HG03469 (cell line): Measurements from ENCODE around the gene ONECUT3.

Experiments used
- ATAC-seq: cut with Tn5 transposase; IDR thresholded peaks from one replicate; pipeline ENCODE4 v1.9.1; 2021; ENCODE audit warnings: mild to moderate bottlenecking, moderate library complexity, moderate number of reproducible peaks; ENCODE audit not compliant: unreplicated experiment

Gene ONECUT3

DNA sequence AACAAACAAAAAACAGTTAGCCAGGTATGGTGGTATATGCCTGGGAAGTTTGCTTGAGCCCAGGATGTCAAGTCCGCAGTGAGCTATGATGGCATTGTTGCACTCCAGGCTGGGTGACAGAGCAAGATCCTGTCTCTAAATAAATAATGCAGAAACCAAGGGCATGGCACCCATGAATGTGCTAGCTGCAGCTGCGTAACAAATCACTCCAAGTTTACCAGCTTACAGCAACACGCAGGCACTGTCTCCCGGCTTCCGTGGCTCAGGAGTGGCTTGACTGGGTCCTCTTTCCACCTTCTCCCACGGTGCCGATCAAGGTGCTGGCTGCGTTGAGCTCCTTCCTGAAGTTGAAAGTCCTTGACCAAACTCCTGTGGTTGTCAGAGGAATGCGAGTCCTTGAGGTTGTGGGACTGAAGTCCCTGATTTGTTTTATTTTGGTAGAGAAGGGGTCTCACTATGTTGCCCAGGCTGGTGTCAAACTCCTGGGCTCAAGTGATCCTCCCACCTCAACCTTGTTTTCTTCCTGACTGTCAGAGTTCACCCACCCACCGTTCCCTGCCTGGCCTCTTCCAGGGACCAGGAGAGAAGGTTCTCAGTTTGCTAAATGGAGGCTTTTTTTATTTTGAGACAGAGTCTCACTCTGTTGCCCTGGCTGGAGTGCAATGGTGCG, 13.2 kb upstream of the ONECUT3 start:
- no peak for ATAC-seq

DNA sequence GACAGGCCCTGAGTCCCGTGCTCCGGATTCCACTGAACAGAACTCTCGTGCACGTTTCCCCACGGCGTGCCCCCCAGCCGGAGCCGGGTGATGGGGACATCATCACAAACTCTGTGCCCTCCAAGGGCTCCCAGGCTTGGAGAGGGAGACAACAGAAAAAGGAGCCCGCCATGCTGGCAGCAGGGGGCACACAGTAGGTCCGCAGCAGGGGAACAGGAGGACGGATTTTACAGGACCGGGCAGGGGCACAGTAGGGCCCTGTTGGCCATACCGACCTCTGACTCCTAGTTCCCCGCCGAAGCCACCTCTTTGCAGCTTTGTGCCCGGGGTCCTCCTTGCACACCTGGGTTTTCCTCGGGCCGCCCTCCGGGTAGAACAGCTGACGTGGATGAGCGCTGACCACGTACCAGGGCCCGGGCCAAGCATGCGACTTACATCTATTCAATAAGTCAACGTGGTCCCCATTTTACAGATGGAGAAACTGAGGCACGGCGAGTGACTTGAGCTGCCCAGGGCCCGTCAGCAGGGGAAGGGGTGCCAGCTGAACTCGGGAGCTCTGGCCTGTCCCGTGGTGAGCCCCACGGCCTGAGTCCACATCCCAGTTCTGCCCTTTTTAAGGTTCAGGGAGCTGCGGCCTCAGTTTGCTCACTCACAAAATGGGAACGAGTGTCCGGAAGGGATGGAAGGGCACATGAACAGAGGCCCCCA, 10.2 kb upstream of the ONECUT3 start:
- no peak for ATAC-seq

DNA sequence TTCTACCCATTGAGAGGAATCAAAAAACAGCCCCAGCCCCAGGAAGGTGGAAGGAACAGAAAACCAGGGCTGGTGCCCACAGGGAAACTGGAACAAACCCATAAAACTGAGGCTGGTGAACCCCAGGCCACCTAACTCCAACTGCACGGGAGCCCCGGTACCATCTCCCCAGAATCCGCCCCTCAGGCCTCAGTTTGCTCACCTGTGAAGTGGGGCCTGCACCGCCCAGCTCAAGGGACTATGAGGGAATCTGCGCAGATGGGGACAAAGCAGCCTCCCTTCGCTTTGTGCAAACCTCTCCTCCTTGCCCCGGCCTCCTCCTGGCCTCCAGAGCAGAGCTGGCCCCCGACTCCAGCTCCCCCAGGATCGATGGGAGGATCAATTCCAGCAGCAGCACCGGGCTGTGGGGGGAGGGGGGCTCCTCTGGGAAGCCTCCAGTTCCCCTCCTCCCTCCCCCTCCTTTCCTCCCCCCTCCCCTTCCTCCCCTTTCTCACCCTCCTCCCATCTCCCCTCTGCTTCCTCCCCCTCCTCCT, 9.1 kb upstream of the ONECUT3 start:
- no peak for ATAC-seq

DNA sequence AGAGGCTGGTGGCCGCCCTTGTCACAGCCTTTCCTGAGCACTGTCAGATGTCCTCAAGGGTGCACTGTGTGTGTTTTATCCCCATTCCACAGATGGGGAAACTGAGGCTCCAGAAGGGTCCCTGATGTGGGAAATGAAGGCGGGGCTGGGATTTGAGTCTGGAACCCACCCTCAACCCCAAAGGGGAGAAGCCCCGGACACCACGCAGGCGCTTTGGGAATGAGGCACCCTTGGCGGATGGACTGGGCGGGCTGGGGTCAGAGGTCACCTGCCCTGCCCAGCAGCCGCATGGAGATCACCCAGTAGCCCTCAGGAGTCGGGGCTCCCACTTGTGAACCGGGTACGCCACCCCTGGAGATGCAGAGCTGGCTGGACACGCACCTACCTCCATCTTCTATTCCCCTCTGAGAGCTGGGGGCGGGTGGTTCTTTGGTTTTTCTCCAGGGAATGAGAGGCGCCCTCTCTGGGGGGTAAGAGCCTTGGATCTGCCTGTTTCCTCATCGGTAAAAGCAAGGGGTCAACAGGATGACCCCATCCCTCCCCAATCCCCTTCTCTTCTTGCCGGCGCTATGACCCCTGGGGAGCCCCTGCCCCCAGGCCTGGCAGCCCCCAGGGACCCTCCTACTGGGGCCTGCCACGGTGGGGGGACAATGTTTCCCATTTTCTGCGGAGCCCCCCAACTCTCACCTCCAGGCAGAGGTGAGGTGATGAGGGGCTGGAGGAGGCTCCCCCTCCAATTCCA, 8.3 kb upstream of the ONECUT3 start:
- ATAC-seq, result no peak

DNA sequence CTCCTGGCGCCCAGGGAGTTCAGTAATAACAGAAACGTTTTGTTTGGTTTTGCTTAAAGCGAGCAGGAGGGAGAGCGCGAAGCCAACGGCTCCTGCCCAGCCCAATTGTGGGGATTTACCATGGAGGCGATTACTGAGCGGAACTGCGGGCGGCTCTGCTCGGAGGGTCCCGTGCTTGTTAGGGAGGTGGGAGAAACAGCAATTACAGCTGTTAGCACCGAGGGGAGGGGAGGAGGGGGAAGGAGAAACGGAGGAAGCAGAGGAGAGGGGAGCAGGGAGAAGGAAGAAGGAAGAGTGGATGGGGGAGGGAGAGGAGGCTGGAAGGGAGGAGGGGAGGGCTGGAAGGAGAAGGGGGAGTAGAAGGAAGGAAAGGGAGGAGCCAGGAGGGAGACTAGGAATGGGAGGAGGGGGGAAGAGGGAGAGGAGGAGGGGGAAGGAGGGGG, 7.7 kb upstream of the ONECUT3 start:
- ATAC-seq, result no peak

DNA sequence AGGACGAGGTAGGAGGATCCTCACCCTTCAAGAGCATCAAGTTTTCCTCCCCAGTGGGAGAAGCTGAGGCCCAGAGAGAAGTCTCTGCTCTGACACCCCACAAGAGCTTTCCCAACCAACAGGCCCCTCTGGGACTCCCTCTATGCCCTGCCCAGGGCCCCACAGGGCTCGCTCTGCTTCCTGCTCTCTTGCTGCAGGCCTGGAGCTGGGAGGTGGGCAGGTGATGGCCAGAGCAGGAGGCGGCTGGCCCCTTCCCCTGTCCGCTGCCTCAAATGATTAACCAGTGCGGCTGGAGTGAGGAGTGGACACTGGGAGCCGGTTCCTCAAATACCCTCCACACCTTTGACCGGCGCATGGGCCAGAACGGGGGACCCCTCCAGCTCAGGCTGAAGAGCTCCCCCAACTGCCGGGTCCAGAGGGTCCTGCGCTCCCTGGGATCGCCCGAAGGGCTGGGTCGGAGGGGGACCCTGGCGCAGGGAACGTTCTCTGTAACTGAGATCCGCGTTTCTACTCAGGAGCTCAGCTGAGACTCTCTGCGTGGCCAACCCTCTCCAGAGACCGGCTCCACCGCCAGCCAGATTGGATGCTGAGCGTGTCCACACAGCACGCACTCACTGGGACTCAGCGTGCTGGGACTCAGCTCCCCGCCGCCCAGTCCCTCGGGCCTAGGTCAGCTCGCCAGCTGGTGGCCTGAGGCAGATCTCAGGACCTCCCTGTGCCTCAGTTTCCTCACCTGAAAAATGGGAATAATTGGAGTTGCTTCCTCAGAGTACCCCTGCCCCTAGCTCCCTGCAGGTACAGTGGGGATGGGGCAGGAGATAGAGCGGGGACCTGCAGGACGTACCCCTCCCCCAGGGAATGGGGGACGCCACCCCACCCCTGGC, 6.7 kb upstream of the ONECUT3 start:
- no peak for ATAC-seq

DNA sequence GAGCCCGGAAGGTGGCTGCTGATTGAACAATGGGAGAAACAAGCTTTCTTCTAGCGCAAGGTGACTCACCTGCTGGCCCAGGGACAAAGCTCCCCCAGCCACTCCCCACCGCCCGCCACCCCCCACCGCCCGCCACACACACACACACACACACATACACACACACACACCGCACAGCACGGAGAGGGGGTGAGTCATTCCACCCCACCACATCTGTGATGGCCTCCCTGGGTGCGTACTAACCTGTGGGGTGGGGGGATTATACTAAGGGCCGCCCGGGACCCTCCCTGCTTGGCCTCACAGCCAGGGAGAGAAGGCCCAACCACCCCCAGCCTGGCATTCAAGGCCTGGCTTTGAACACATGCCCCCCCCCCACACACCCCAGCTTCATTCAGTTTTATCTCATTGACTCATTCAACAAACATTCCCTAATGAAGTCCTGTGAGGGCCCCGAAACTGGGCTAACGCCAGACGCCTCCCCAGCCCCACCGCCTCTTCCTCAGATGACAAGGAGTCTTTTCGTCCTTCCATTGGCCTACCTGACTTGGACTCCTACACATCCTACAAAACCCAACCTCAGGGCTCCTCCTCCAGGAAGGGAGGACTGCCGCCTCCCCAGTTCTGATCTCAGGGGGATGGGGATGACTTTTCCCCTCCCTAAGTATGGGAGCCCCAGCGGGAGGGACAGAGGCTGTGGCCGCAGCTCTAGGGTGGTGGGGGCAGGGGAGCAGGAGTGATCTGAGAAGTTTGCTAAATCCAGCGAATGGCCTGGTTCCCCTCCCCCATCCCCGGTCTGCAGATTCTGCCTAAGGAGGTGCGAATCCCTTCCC, 5.8 kb upstream of the ONECUT3 start:
- ATAC-seq, result no peak

DNA sequence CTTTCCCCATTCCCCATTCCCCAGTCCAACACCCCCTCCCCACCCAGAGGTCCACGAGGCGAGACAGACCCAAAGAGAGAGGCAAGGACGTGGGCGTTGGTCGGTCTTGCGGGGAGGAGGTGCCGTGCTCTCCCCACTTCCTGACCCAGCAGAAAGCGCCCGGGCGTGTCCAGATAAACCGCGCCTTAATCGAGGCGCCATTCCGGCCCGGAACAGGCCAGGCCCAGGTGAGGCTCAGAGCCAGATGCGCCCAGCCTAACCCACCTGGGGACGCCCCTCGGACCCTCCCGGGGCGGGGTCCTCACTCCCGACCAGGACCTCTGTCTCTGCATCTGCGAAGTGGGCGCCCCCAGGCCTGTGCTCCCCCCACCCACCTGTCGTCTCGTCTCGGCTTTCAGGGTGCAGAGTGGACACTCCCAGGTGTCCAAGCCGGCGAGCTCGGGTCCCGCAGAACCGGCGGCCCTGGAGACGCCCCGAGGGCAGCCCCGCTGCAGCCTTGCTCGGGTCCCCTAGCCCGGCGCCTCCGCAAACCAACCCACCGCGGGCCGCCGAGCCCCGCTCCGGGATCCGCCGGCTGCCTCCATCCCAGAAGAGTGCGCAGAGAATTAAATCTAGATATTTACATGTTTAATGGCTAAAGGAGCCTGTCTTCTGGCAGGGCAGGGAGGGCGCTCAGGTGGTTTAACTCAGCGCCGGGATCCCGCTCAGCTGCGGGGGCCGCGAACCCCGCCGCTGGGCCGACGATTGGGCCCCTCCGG, 5.0 kb upstream of the ONECUT3 start:
- ATAC-seq, result no peak

DNA sequence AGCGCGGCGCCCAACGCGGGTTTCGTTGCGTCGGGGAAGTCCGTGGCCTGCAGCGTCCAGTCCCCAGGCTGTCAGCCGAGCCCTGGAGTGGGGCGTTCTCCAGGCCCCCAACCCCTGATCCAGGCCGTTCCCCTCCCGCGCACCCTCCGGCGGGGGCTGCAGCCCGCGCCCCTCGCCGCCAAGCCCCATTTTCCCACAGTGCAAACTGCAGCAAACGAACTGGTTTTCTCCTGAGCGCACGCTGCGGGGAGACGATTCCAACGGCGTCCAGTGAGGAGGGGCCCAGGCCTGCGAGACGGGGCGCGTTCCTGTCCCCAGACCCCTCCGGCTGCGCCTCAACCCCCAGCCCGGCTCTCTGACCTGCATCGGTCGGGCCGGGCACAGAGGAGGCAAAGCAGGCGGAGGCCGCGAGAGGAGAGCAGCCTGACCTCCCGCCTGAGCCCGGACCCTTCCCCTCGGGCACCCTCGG, 4.4 kb upstream of the ONECUT3 start:
- ATAC-seq, result no peak

DNA sequence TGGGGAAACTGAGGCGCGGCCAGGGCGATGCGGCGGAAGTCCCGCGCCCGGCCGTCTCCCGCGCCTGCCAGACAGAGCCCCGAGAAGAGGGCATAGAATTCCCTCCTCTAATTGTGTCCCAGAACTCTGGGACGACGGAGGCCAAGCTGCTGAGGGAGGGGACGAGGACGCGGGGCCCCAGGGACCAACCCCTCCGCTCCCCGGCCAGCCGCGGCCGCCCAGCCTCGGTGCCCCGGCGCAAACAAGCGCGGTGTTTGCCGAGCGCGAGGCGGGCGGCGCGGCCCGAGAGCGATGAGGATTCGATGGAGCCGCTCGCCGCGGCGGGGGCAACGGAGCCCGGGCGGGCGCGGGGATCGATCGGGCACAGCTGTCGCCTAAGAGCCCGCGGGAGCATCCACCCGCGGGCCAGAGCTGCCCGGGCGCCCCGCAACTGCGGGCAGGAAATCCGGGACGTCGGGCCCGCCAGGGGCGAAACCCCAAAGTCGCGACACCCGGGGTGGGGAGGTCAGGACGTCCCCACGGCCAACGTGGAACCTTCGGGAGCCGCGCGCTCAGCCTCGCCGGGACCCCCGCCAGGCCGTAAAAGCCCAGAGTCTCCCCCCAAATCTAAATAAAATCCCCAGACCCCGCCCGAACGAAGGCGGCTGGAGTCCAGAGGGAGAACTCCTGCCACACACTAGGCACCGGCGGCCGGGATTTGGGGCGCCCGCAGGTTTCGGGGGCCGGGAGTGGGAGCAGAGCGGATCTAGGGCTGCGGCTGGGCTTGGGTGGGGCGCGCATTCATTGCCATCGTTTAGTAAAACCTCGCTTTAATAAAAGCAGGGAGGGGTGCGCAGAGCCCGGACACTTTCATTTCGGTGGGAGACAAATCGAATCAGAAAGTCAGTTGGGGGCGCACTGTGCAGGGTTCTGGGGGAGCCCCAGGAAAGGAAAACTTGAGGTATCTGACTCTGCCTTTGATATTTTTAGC, 3.6 kb upstream of the ONECUT3 start:
- ATAC-seq, result no peak

DNA sequence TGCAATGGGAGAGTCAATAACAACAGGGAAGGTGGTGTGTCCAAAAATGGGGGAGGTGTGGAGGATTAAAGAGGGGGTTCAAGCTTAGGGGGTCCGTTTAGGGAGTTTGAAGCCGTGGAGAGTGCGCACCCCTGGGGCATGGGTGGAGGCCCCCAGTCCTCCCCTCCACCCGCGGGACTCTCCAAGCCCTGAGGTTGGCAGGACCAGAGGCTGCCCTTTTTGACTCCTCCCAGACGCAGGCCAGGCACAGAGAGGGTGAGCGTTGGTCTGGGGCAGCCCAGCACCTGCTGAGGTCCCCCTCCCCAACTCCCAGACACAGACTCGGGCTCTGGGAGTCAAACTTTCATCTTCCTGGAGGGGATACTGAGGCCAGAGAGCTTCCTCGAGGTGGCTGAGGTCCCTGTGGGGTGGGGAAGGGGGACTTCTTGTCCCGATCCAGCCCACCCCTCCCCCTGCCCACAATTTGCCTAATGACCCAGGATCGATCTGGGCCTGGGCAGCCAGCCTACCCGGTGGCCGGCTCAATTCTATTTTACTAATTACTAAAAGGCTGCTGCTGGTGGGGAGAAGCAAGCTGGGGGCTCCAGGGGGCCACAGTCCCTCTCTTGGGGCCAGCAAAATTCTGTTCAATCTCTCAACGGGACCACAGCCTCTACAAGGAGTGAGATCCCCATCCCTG, 2.8 kb upstream of the ONECUT3 start:
- ATAC-seq, result no peak

DNA sequence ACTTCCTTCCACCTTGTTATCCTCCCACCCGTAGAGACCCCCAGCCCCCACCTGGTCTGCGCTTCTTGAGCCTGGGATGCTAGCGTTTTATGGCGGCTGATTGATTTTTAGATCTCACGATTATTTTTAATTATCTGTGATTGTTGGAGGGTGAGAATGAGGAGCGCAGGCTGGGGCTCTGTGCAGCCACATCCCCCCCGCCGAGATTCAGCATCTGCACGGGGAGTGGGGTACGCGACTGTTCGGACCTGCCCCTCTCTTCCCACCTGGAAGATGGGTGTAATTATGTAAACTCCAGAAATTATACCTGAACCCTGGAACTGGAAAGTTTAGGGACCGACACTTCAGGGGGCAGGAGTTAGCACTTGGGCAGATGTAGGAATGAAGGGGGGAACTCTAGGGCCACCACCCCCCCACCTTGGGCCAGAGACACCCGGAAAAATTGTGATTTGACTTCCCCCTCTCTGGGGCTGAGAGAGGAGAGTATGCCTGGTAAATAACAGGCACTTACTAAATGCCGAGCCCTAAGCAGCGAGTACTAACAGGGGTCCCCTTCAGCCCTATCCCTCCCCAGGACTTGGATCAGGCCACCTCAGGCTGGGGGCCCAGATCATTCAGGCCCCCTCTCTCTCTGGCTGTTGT, 1.8 kb upstream of the ONECUT3 start:
- no peak for ATAC-seq

DNA sequence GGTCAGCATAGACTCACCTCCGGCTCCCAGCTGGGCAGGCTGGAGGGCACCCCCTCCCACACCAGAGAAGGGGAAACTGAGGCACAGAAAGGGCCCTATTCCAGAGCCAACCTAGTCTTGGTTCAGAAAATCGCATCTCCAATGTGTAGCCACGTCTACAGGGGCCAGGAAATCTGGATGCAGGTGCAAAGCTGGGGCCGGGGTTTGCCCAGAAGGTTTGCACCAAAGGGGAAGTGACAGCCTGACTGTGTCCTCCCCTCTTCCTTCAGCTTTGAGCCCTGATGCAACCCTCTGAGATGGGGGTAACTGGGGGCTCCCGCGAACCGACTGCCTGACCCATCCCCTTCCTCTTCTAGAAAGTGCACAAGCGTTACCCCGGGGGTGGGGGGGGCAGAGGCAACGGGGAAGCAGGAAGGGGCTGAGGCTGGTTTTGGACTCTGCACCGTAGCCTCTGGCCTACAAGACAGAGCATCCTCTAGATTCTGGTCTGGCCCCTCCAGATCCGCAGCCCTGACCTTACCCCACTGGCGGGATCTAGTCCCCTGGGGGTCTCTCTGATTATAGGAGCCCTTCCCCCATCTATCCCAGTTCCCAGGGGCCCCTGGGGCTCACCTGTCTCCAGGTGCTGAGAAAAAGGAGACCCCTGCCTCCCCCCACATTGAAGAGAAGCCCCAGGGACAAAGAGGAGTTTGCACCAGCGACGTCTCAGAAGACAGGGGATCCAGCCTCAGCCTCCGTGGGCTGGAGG, 1.1 kb upstream of the ONECUT3 start:
- ATAC-seq, result no peak

DNA sequence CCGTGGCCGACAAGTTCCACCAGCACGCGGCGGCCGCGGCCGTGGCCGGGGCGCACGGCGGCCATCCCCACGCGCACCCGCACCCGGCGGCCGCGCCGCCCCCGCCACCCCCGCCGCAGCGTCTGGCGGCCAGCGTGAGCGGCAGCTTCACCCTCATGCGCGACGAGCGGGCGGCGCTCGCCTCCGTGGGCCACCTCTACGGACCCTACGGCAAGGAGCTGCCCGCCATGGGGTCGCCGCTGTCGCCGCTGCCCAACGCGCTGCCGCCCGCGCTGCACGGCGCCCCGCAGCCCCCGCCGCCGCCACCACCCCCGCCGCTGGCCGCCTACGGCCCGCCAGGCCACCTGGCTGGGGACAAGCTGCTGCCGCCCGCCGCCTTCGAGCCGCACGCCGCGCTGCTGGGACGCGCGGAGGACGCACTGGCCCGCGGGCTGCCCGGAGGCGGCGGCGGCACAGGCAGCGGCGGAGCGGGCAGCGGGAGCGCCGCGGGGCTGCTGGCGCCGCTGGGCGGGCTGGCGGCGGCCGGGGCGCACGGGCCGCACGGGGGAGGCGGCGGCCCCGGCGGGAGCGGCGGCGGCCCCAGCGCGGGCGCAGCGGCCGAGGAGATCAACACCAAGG, 821 bp downstream of the ONECUT3 start:
- no peak for ATAC-seq

DNA sequence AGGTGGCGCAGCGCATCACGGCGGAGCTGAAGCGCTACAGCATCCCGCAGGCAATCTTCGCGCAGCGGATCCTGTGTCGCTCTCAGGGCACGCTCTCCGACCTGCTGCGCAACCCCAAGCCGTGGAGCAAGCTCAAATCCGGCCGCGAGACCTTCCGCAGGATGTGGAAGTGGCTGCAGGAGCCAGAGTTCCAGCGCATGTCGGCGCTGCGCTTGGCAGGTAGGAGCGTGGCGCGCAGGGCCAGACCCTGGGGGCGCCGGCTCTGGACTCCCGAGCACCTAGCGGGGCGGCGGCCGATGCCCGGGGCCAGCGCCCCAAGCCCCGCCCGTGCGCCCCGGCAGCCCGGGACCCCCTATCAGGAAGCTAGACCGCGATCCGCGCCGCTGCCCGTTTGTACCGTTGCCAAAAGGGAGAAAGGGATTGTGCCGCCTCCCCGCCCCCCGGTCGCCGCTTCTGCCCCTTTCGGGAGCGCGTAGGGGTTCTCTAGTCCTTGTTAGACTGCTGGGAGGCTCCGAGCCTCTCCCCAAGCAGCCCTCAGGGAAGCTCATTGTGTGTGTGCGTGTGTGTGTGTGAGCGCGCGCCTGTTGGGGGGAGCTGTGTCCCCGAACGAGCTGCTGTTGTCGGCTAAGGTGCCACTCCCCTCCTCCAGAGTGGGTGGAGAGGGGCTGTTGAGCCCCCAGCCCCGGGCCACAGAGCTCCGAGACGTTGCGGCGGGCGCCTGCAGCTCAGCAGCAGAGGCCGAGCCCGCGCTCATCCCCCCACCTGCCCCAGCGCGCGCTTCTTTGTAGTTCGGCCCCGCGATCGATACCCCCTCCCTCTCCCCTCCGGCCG, 1.5 kb downstream of the ONECUT3 start:
- no peak for ATAC-seq
